Stimulated activated CD4-positive, alpha-beta T cell treated with anti-CD3 and anti-CD28 coated beads, Interleukin-15, amount 100 ng/mL, for 48 hours (primary cell): ENCODE results near the gene MECP2.
A peak's percentile ranks its signal among the peaks of the same experiment; 100 is the strongest.

Experiments used
- DNase-seq, 2 donors: peaks; one replicate each; pipeline ENCODE4 v3.0.0-alpha.2; 2020; ENCODE audit warnings: low read depth in 2 of 2

Gene MECP2

DNA sequence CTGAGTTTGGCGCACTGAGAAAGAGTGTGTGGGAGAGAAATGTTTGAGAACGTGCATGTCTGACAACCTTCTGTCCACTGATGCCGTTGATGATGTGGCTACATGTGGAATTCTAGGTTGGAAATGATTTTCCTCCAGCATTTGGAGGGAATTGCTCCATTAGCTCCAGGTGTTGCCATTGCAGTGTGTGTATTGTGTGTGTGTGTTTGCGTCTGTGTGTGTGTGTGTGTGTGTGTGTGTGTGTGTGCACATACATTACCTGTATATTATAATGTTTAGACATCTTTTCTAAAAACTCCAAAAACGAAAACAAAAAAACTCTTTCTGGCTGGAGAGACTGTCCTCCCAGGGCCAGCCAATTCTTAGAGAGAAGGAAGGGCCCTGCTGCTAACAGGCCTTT, 18.2 kb upstream of the MECP2 start:
- DNase-seq: no peak

DNA sequence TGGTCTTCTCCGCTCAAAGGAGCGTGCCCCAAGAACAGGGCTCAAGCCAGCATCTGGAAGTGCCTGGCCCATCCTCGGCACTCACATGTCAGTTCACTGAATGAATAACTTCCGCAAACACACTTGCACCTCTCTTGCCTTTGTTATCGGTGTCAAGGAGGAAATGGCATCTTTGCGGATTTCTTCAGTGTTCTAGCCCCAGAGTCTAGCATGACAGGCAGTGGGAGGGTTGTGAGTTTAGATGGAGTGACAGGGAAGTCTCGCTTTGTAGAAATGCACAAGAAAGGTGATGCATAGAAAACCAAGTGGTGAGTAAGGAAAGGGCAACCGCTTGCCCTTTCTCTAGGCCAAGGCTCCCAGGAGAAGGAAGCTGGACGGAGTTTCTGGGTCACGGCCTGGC, 17.6 kb upstream of the MECP2 start:
- no peak for DNase-seq

DNA sequence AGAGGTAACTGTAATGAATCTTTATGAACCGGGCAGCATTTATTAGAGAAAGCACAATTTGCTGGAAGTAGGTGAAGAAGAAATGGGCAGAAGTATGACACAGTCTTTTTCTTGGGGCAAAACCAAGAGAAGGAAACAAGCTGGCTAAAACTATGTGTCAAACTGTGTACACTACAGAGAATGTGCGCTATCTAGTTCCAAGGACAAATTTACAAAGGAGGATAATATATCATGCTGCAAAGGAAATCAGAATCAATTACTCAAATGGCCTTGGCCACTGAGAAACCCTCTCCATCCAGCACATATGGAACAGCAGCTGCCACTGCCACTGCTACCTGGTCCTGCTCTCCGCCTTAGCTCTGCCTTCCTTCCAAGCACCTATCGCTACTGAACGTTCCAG, 17.1 kb upstream of the MECP2 start:
- no peak for DNase-seq

DNA sequence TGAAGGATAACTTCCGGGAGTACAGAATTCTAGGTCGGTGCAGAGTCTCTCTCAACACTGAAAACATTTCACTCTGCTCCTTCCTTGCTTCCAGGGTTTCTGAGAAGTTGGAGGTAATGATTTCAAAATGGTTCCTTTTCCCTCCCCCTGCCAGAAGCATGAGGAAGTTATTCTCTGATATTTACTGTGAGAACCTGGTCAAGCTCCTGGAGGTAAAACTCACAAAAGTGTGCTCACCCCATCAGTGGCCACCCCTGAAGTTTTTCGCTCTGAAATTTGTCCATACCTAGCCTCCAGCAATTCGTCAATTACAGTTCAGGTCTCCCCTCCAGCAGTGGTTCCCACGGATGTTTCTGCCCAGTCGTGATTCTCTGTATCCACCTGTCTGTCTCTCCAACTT, 16.2 kb upstream of the MECP2 start:
- DNase-seq: no peak

DNA sequence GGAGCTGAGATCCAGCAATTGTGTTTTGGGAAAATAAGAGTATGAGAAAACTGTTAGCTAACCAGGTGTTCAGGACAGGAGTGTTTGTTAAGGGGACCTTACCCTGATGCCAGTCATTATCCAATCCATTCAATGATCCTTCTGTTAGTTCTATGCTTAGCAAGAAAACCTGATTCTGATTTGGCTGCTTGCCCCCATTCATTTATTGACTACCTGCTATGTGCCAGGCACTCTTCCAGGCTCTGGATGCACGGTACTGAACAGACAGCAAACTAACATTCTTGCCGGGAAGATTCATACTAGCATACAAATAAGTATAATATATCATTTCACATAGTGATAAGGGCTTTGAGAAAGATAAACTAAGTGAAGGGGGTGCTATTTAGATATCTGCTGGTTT, 1.0 kb upstream of the MECP2 start:
- DNase-seq: no peak

DNA sequence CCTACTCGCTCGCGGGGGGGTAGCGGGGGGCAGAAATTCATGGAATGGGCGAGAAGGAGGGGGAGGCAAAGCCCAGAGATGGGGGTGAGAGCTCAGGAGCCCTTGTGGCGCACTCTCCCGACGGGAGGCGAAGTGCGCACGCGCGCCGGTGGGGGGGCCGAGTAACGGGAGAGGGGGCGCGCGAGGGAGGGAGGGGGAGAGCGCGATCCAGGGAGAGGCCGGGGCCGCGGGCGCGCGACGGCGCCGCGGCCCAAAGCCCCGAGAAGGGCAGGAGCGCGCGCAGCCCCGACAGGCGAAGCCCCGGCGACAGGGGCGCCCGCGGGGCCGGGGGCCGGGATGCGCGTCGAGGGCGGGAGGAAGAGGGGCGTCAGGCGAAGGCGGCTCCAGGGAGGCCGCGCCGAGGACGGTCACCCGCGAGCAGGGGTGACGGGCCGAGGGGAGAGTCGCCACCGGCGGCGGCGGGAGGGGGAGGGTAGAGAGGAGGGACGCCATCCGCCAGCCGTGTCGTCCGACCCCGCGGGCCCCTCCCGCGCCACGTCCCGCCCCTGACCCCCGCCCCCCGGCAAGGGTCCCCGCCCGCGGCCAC, 421 bp downstream of the MECP2 start:
- DNase-seq: peak; percentile 33 to 46

DNA sequence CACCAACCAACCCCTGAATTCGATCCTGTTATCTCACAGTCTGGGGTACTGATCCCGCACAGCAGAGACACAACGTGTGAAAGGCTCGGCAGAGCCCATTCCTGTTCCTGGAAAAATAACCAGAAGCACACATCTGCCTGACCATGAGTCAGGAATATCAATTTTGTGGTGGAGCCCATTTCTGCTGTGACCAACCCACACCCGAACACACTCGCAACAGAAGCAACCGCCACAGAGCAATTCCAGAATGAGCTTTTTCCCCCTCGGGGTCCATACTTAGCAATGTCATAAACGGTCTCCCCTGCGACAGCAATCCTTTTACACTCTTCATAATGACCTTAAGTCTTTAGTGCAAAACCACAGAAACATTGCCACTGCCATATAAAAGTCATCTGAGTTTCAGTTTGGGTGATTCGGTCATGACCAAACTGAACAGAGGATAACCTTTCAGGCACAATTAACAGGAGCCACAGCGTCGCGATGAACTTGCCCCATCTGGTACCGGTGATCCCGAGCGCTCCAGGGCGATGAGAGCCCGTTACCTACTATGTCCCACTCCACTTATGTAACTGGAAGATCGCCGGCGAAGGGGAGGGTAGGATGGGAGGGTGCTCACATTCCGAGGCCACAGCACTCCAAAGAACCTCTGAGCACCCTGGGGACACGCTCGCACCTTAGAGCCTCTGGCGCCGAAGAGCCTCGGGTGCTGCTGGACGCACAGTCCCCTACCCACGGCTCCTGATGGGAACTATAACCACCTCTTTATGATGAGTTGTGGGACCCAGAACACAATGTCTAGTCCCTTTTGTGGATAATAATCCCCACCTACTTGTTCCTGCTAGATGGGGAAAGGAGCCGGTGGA, 1.1 kb downstream of the MECP2 start:
- DNase-seq: no peak

DNA sequence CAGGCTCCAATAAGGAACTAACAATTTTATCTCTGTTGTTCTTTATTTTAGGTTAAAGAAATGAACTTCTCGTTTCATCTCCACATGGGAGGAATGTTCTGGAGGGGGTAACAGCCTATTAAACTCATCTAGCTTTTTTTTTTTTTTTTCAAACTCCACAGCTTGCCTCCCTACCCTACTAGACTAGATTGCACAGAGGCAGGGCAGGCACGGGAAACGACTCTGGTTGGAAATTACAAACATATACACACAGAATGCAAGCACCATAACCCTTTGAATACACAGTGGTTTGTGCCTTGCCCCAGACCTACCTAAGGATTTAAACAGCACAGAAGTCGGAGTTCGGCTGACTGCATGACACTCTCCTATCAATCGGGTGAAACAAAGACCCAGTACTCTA, 2.7 kb downstream of the MECP2 start:
- no peak for DNase-seq

DNA sequence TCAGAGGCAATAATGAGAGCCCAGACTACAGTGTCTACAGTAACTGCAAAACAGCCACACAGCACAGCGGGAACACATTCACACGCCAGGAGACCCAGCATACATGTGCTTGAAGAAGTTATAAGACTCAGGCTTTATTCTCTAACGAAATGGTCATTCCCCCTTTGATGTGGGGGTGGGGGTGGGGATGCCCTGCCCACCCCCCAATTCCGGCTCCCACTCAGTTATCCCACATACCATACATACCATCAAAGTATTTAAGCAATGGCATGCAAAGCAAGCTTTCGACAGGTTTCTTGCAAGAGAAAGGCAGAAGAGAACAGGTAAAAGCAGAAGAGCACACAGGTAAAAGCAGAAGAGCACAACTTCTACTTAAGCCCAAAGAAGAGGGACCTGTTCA, 3.6 kb downstream of the MECP2 start:
- no peak for DNase-seq

DNA sequence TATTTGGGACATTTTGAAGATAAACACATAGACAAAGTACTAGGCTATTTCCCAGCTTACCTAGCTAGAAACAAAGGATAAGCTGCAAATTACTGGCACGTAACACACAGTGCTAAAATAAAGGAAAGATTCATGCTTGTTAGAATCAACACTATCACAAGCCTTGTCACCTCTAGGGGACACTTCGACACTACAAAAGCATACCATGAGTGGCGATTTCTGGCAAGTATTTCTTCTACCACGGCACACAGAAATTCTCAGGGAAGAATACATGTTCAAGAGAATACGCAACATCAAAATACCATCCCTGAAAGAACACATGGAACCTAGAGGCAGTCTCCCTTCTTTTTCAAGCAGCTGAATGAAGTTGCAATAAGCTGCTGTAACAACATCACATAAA, 5.1 kb downstream of the MECP2 start:
- no peak for DNase-seq

DNA sequence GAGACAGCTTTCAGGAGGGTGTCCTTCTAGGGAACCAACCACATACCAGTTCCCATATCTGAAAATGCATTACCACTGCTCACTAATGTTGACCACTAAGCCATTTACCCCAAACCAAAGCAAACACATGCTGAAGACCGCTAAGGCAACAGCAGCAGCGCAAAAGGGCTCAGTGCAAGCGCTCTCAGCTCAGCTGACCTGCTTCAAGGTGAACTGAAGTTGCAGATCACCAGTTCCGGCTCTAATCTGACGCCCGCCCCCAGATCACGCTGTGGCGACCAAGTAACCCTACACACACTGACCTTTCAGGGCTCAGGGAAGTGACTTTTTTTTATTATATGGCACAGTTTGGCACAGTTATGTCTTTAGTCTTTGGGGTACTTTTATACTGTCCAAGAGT, 5.8 kb downstream of the MECP2 start:
- DNase-seq: no peak

DNA sequence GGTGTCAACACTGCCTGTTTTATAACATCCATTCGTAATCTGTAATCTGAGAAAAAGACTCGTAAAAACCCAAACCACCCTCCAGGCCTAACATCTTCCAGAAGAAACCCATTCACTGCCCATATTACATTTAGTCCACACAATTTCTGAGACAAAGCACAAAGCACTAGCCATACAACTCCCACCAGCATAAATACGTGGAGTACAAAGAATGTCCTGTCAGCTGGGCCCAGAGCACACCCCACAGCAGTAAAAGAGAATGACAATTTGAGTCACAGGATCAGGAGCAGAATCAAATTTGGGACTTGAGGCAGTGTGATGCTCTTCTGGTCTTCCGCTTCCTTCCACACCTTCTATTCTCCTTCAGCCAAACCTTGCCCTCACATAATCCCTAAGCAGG, 6.8 kb downstream of the MECP2 start:
- no peak for DNase-seq

DNA sequence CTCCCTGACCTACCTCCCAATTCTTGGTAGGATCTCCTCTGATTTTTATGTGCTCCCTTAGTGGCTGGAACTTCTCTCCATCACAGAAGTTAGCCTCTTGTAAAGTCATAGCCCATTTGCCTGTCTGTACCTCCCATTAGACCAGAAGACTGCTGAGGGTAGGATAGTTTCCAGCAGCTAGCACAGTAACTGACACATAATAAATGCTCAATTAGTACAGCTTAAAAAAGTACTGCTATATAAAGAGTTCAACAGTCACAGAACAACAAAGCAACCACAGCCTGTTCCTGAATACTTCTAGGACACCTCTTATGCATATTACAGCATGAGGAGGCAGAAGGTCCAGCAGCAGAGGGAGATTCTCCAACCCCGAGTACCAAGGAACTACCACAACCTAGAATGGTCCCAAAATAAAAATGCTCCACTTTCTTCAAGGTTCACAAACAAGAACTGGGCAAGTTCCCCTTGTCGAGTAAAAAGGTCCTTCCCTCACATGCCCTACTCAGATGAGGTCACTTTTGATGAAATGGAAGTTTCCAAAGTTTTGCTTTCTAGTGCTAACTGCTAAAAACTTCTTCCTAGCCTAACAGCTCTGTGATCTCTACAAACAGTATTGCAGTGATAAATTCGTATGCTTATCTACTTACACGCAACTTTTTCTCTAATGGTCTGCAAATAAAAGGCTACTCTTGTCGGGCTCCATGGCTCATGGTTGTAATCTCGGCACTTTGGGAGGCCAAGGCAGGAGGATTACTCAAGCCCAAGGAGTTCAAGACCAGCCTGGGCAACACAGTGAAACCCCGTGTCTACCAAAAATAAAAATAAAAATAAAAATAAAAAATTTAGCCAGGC, 12.8 kb downstream of the MECP2 start:
- no peak for DNase-seq

DNA sequence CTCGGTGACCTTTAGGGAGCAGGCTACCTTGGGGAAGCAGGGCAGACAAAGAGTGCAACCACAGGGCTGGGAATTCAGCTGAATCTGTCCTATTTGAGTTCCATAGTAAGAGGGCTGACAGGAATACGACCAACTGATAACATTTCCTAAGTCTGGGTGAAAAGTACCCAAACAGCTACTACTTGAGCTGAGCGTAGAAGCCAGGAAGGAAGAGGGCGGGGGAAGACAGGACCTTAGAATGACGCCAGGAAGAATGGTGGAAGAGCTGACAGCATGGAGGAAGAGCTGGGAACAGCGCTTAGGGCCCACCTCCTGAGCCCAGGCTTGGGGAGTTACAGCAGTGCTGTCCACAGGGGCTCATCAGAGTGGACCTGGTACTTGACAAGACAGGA, 14.4 kb downstream of the MECP2 start:
- no peak for DNase-seq

DNA sequence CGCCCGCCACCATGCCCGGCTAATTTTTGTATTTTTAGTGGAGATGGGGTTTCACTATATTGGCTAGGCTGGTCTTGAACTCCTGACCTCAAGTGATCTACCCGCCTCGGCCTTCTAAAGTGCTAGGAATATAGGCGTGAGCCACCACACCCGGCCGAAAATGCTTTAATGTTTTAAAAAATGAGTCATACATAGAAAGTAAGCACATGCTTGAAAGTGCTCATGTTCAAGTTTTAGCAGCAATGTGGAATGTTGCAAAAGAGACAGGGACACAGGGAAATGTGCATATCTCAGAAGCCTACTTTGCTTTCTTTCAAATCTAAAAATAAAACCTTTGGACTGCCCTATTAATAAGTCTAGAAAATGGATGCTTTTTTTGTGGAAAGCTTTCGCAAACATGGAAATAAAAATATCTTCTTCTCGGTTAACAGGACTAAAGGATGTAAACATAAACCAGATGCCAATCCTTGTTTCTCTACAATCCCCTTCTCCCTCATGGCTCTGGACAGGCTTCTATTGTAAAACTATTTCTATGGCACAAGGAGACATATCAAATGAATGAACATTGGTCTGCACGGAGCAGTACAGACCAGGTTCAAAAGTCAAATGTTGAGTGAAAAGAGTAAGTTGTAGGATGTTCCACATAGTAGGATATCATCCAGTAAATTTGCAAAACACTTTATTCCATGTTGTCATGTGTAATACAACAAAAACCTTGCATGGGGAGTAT, 15.0 kb downstream of the MECP2 start:
- DNase-seq: no peak

DNA sequence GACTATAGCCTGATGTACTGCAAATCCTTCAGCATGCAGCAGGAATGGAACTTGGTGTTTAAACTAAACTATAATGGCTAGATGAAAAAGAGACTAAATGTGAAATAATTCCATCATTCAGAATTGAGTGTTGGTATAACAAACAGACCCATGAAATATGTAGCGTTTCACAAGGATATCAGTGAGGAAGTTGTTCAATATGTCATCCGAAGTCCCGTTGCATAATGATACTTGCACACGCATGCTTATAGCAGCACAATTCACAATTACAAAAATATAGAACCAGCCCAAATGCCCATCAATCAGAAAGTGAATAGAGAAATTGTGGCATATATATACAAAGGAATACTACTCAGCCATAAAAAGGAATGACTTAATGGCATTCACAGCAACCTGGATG, 20.4 kb downstream of the MECP2 start:
- no peak for DNase-seq

DNA sequence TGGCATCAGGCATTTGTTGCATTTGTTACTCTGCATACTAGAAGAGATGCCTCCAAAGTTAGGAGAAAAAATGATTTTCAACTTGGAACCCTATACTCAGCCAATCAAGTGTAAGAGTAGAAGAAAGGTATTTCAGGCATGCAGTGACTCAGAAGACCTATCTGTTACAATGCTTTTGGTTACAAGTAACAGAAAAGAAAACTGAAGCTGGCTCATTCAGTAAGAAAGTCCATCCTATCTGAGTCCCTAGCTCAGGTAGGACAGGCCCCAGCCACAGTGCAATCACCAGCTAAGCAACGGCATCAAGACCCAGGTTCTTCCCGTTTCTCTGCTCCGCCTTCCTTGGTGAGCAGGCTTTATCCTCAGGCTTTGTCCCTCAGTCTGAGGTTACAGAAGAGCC, 23.3 kb downstream of the MECP2 start:
- DNase-seq: no peak

DNA sequence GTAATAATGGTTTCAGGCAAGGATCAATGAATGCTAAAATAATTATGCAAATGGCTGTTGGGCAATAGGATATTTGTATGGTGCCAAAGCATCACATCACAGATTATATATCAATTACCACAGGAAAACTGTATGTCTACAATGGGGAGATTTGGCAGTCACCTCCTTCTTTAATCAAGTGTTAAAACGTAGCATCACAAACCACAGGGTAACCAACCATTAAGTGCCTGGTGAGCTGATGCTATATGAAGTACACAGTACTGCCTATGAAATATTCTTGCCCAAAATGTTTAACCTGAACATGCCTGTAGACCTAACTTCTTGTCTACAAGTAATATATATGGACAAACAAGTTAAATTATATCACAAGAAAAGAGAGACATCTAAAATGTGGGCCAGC, 25.3 kb downstream of the MECP2 start:
- DNase-seq: no peak

DNA sequence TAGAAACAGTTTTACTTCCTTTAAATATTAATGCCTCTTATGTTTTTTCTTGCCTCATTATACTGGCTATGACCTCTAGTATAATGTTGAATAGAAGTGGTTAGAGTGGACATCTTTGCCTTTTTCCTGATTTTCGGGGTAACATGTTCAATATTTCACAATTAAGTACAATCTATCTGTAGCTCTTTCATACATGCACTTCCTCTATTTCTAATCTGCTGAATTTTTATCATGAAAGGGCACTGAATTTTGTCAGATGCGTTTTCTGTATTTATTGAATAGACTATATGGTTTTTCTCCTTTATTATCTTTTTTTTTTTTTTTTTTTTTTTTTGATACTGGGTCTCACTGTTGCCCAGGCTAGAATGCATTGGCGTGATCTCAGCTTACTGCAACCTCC, 29.0 kb downstream of the MECP2 start:
- DNase-seq: no peak

DNA sequence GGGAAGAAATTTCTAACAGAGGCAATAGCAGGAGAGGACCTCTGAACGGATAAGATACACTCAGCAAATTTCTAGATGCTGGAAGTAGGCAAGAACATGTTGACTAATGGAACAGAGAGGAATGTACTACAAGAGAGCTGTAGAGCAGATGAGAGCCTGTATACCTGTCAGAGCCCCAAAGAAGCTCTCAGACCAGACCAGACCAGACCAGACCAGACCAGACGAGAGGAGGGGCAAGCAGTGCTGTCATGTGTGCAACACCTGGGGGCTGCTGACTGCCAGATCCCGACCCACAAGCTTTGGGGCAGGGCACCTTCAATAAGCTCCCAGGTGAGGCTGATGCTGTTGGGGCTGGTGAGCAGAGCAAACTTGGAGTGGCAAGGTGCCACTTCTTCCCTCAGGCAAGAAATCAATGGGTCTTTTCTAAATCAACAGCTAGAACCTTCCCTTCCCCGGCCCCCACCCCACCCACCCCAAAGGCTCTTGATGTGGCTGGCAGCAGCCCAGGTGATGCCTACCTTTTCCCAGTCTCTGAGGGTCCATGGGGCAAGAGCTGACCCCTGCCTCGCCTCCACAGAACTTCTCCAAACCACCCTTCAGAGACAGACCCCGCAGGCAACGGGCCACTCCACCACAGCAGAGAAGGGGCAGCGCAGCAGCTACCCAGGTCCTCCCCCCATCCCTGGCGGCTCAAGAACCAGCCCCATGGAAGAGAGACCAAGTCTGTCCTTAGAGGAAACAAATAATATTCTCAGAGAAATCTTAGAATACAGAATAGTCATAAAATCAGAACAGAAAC, 32.7 kb downstream of the MECP2 start:
- no peak for DNase-seq

DNA sequence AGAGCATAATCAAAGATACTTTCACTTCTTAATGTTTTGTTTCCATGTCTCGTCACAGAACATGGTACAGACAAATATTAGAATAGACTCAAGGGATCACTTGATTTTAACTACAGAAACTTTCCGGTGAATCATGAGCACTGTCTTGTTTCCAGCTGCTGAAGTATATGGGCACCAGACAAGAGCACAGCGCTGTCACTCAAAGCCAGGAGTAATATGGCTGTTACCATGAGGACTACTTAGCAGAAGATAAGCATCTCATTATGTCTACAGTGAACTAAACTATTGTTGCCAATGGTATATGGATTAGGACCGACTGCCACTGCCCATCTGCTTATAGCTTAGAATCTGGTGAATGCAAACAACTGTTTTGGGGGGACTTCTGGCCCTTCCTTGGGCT, 34.3 kb downstream of the MECP2 start:
- DNase-seq: no peak
